IMR-90 (cell line): ENCODE measurements around the gene NMT1. TPM values are rescaled to one million over a fixed set of nuclear protein-coding genes. Genes with fewer than 3 reads are reported as not detected.
A peak's percentile ranks its signal among the peaks of the same experiment; 100 is the strongest.

Source experiments
- ATAC-seq: fragments of 200-7000 bp; cut with Tn5 transposase; 2 replicates; pipeline ENCODE4 v1.9.1; 2020; ENCODE audit warnings: low read depth, mild to moderate bottlenecking, moderate library complexity
- BruUV-seq: library from RNA; stranded (reverse); fragments of 400-500 nt; replicated peaks from 2 replicates; lab custom pipeline; 2021; lab: Mats Ljungman, UMichigan
- CTCF ChIA-PET: fragments of 300-600 bp; formaldehyde crosslinking; extraction: SDS; loops from one replicate; lab custom pipeline; 2021; ENCODE audit warnings: antibody characterized with exemption; lab: Yijun Ruan, JAX
- POLR2A ChIA-PET: fragments of 300-600 bp; sonication (Branson Sonifier 250); formaldehyde crosslinking; loops from one replicate; lab custom pipeline; 2022; ENCODE audit warnings: antibody characterized with exemption; ENCODE audit not compliant: unreplicated experiment; lab: Charles Lee
- DNase-seq: peaks from one replicate; pipeline ENCODE4 v3.0.0; 2013
- H2AFZ ChIP-seq: replicated peaks from 2 replicates; pipeline ENCODE3; 2013; ENCODE audit warnings: low read length, mild to moderate bottlenecking; ENCODE audit not compliant: poor library complexity
- H2AK5ac ChIP-seq: 2 replicates; pipeline ENCODE4 v1.6.1; 2013; ENCODE audit warnings: low read depth, low read length, inconsistent platforms
- H2AK9ac ChIP-seq: replicated peaks from 2 replicates; pipeline ENCODE3; 2013; ENCODE audit warnings: mild to moderate bottlenecking, low read depth, low read length, moderate library complexity; ENCODE audit not compliant: poor library complexity
- H2BK120ac ChIP-seq: 2 replicates; pipeline ENCODE4 v1.6.1; 2013; ENCODE audit warnings: low read depth, low read length, inconsistent platforms
- H2BK15ac ChIP-seq: 3 replicates; pipeline ENCODE4 v1.6.1; 2013; ENCODE audit warnings: low read depth, low read length, inconsistent platforms
- H2BK20ac ChIP-seq: 2 replicates; pipeline ENCODE4 v1.6.1; 2013; ENCODE audit warnings: low read depth, mild to moderate bottlenecking, inconsistent platforms, low read length, moderate library complexity
- H2BK5ac ChIP-seq: 2 replicates; pipeline ENCODE4 v1.6.1; 2013; ENCODE audit warnings: mild to moderate bottlenecking, low read depth, low read length, inconsistent platforms; ENCODE audit not compliant: poor library complexity, severe bottlenecking
- H3K14ac ChIP-seq: replicated peaks from 2 replicates; pipeline ENCODE4 v1.6.1; 2013; ENCODE audit warnings: low read depth, low read length, inconsistent platforms
- H3K18ac ChIP-seq: 2 replicates; pipeline ENCODE4 v1.6.1; 2013; ENCODE audit warnings: low read depth, low read length, control low read depth
- H3K23ac ChIP-seq: 2 replicates; pipeline ENCODE4 v1.6.1; 2013; ENCODE audit warnings: low read depth, low read length, inconsistent platforms
- H3K27ac ChIP-seq: 2 replicates; pipeline ENCODE4 v1.5.1; 2013; ENCODE audit warnings: mild to moderate bottlenecking, control low read depth, low read length; ENCODE audit not compliant: insufficient read depth
- H3K27me3 ChIP-seq: 2 replicates; pipeline ENCODE4 v1.6.1; 2013; ENCODE audit warnings: low read length; ENCODE audit not compliant: control insufficient read depth, insufficient read depth
- H3K36me3 ChIP-seq: 2 replicates; pipeline ENCODE4 v1.6.1; 2013; ENCODE audit warnings: low read length, mixed read lengths; ENCODE audit not compliant: control insufficient read depth, insufficient read depth
- H3K4ac ChIP-seq: 2 replicates; pipeline ENCODE4 v1.6.1; 2013; ENCODE audit warnings: low read depth, low read length, inconsistent platforms
- H3K4me1 ChIP-seq: 2 replicates; pipeline ENCODE4 v1.6.1; 2013; ENCODE audit warnings: low read length, mixed read lengths; ENCODE audit not compliant: control insufficient read depth, insufficient read depth
- H3K4me2 ChIP-seq: 2 replicates; pipeline ENCODE4 v1.6.1; 2013; ENCODE audit warnings: low read depth, mild to moderate bottlenecking, control low read depth, low read length, moderate library complexity
- H3K4me3 ChIP-seq: 2 replicates; pipeline ENCODE4 v1.5.1; 2013; ENCODE audit warnings: low read depth, mild to moderate bottlenecking, control low read depth, low read length, moderate library complexity; ENCODE audit not compliant: insufficient read depth
- H3K56ac ChIP-seq: 2 replicates; pipeline ENCODE4 v1.6.1; 2013; ENCODE audit warnings: low read length, inconsistent platforms; ENCODE audit not compliant: insufficient read depth; ENCODE audit errors: extremely low read depth
- H3K79me1 ChIP-seq, 2 experiments: 2 replicates each; pipeline ENCODE4 v1.6.1; 2013; ENCODE audit warnings: low read length in 2 of 2, inconsistent platforms in 1 of 2, low read depth in 1 of 2
- H3K9ac ChIP-seq: 2 replicates; pipeline ENCODE4 v1.6.1; 2013; ENCODE audit warnings: low read depth, low read length, control low read depth
- H3K9me1 ChIP-seq: 2 replicates; pipeline ENCODE4 v1.6.1; 2013; ENCODE audit warnings: low read length, inconsistent platforms; ENCODE audit not compliant: insufficient read depth
- H3K9me3 ChIP-seq: 2 replicates; pipeline ENCODE4 v1.6.1; 2013; ENCODE audit warnings: low read length; ENCODE audit not compliant: control insufficient read depth, insufficient read depth
- H4K20me1 ChIP-seq: 2 replicates; pipeline ENCODE4 v1.6.1; 2013; ENCODE audit warnings: low read length, inconsistent platforms; ENCODE audit not compliant: insufficient read depth
- H4K5ac ChIP-seq: 2 replicates; pipeline ENCODE4 v1.6.1; 2013; ENCODE audit warnings: mild to moderate bottlenecking, low read depth, low read length, control low read depth
- H4K8ac ChIP-seq, 2 experiments: 2 replicates each; pipeline ENCODE4 v1.6.1; 2013; ENCODE audit warnings: low read depth in 2 of 2, low read length in 2 of 2, control low read depth in 1 of 2, inconsistent platforms in 1 of 2
- H4K91ac ChIP-seq: 2 replicates; pipeline ENCODE4 v1.6.1; 2013; ENCODE audit warnings: low read depth, low read length, inconsistent platforms; ENCODE audit not compliant: insufficient read depth
- CTCF ChIP-seq: conservative IDR thresholded peaks from 2 replicates; pipeline ENCODE4 v1.5.1; 2012; ENCODE audit warnings: mild to moderate bottlenecking, low read depth, low read length, improper control_type of control experiment
- ELK1 ChIP-seq: fragments of 150-350 bp; IDR thresholded peaks from 2 replicates; pipeline ENCODE4 v1.6.1; 2016; ENCODE audit warnings: low read depth, mild to moderate bottlenecking, low read length, moderate library complexity, borderline replicate concordance
- WGBS, 2 experiments: methylation state at CpG; one replicate each; pipeline versions ENCODE4 v1.1.5 to v1.1.7; 2013; ENCODE audit warnings: missing lambda C conversion rate in 2 of 2; ENCODE audit not compliant: insufficient read length in 1 of 2; ENCODE audit errors: extremely low coverage in 2 of 2; 5-methylcytosine and 5-hydroxymethylcytosine counted together
- dilution Hi-C: fragments of 300-500 bp; cut with HindIII; formaldehyde crosslinking; loops from one replicate; pipeline ENCODE4 v1.14.3; 2018; ENCODE audit warnings: low sequenced_read_pairs; ENCODE audit not compliant: unreplicated experiment
- in situ Hi-C: fragments of 300-500 bp; cut with MboI; formaldehyde crosslinking; loops from 3 replicates; pipeline ENCODE4 v1.14.3; 2019; ENCODE audit warnings: low sequenced_read_pairs, inconsistent platforms, mixed read lengths
- intact Hi-C: fragments of 100-400 bp; cut with micrococcal nuclease; formaldehyde crosslinking; loops from 2 replicates; pipeline ENCODE4 v1.10.0; 2022
- polyA plus RNA-seq, 3 experiments: library from polyadenylated mRNA; depleted of rRNA; stranded (reverse); fragments of >200 nt; gene quantifications; 2 replicates each; pipeline ENCODE4 v1.2.3, GENCODE V29; 2012; ENCODE audit warnings: low replicate concordance in 1 of 3
- total RNA-seq: library from RNA; depleted of rRNA; stranded (reverse); fragments of >200 nt; gene quantifications from 2 replicates; pipeline ENCODE4 v1.2.3, GENCODE V29; 2012

NMT1 gene
- total and polyA plus RNA-seq, 2 of the 4 experiments (the other 2 are of a cell fraction) = 38.0 to 60.6 TPM

GRCh38 chr17:45129426-45129939 lies 68.4 kb downstream of the NMT1 start:
- peak overlapping the region; percentile 79 for H2BK120ac ChIP-seq
- no peak overlapping the region for H3K27ac ChIP-seq
- peak overlapping the region; percentile 52 for H2BK20ac ChIP-seq
- no peak overlapping the region for H3K14ac ChIP-seq
- peak overlapping the region; percentile 75 for H3K4ac ChIP-seq
- H3K9ac ChIP-seq = no peak overlapping the region
- DNase-seq (no peak), ATAC-seq (no peak)
- BruUV-seq = no TSS peak
- intact Hi-C loops (no loop called here), in situ Hi-C loops (no loop called here), dilution Hi-C loops (no loop called here)
- peak overlapping the region; percentile 74; the same call in 1 of the 2 replicates for H2AK5ac ChIP-seq
- no peak overlapping the region for H3K56ac ChIP-seq
- no peak overlapping the region for H4K5ac ChIP-seq
- no peak overlapping the region for H3K4me3 ChIP-seq
- WGBS, 2 experiments = 89% methylated on average over 3 of the region's 10 CpGs; no CpG with 5 or more reads in 1 of the 2 experiments
- no peak overlapping the region for H3K4me2 ChIP-seq
- H3K79me1 ChIP-seq = peaks cover 47 to 69% of the 10 kb centered on the region in 2 experiments
- no peak overlapping the region for H3K18ac ChIP-seq
- CTCF ChIA-PET = no interaction called here
- no peaks in the 10 kb centered on the region for H3K36me3 ChIP-seq
- peaks cover 32% of the 10 kb centered on the region for H3K9me1 ChIP-seq
- peaks cover 37% of the 10 kb centered on the region for H3K4me1 ChIP-seq
- H2AFZ ChIP-seq = no peak overlapping the region
- H3K23ac ChIP-seq = peak overlapping the region; percentile 12; the same call in 1 of the 2 replicates
- peak overlapping the region; percentile 32 for H2BK5ac ChIP-seq
- peak overlapping the region; percentile 13; the same call in 1 of the 2 replicates for H4K91ac ChIP-seq
- no peaks in the 10 kb centered on the region for H3K9me3 ChIP-seq
- H3K27me3 ChIP-seq = no peaks in the 10 kb centered on the region
- peaks cover 9% of the 10 kb centered on the region; the same call in 1 of the 2 replicates for H4K20me1 ChIP-seq
- peak overlapping the region; percentile 83 for H2AK9ac ChIP-seq
- POLR2A ChIA-PET = interaction anchor here (0.7 kb wide), 1 partner anchor 25 kb away, joined by 3 read pairs; no protein-coding TSS in a partner anchor
- no peak overlapping the region for H2BK15ac ChIP-seq
- TF ChIP-seq ELK1 = no peak
- no peak for TF ChIP-seq CTCF
- H4K8ac ChIP-seq = peak overlapping the region in 1 of 2 experiments; percentile 26; a peak in 1 of 4 replicates
